SK-N-SH (cell line): ENCODE data around the gene NSRP1.

Experiments used
- RAD21 ChIP-seq: IDR thresholded peaks from 2 replicates; pipeline ENCODE4 v1.6.1; 2012; ENCODE audit warnings: mild to moderate bottlenecking, low read length
- RFX5 ChIP-seq: IDR thresholded peaks from 2 replicates; pipeline ENCODE4 v1.6.1; 2012; ENCODE audit warnings: mild to moderate bottlenecking, improper control_type of control experiment, low read length
- TF ChIP-seq, protein P1 (sequence below): fragments of 200-600 bp; sonication (generic); IDR thresholded peaks from 2 replicates; pipeline ENCODE4 v1.6.1; 2017; ENCODE audit warnings: antibody characterized with exemption, mild to moderate bottlenecking, moderate library complexity

DNA sequence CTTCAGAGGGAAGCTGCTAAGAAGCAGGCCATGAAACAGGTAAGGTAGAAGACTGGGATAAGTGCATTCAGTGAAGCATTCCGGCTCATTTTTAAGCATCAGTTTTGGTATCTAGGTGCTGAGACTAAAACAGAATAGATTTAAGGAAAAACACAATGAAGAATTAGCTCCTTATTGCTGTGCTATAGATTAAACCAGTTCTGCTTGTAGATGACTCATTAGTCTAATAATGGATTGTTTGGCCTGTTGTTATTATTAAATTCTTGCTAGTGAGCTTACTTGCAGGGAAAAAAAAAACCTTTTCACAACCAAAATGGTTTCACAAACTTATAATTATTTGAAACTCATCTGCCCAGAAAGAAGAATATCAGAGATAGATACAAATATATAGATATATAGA lies 55.9 kb downstream of the NSRP1 start:
- no peak for TF ChIP-seq RAD21
- TF ChIP-seq, protein P1, sequence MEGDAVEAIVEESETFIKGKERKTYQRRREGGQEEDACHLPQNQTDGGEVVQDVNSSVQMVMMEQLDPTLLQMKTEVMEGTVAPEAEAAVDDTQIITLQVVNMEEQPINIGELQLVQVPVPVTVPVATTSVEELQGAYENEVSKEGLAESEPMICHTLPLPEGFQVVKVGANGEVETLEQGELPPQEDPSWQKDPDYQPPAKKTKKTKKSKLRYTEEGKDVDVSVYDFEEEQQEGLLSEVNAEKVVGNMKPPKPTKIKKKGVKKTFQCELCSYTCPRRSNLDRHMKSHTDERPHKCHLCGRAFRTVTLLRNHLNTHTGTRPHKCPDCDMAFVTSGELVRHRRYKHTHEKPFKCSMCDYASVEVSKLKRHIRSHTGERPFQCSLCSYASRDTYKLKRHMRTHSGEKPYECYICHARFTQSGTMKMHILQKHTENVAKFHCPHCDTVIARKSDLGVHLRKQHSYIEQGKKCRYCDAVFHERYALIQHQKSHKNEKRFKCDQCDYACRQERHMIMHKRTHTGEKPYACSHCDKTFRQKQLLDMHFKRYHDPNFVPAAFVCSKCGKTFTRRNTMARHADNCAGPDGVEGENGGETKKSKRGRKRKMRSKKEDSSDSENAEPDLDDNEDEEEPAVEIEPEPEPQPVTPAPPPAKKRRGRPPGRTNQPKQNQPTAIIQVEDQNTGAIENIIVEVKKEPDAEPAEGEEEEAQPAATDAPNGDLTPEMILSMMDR: no peak
- TF ChIP-seq RFX5: no peak
